Right atrium auricular region (tissue), 2 donors: ENCODE data around the gene CNTNAP2. TPM values are rescaled to one million over a fixed set of nuclear protein-coding genes. Genes with fewer than 3 reads are reported as not detected.

Experiments used
- DNase-seq: peaks from one replicate; pipeline ENCODE4 v3.0.0-alpha.2; 2019; ENCODE audit warnings: low spot score
- H3K27ac ChIP-seq, 2 donors: fragments of 200-600 bp; sonication (generic); 1 replicate in 1 of 2; 2 replicates in 1 of 2; pipeline ENCODE4 v1.5.1; 2016 to 2019
- H3K27me3 ChIP-seq, 2 donors: fragments of 200-600 bp; sonication (generic); one replicate each; pipeline versions ENCODE4 v1.5.1 to v1.6.0; 2017 to 2019
- H3K36me3 ChIP-seq: fragments of 200-600 bp; sonication (generic); one replicate; pipeline ENCODE4 v1.5.1; 2016
- H3K4me1 ChIP-seq, 2 donors: fragments of 200-600 bp; sonication (generic); one replicate each; pipeline versions ENCODE4 v1.5.1 to v1.6.0; 2017 to 2019
- H3K4me3 ChIP-seq, 2 donors: fragments of 200-600 bp; sonication (generic); 1 replicate in 1 of 2; 2 replicates in 1 of 2; pipeline ENCODE4 v1.5.1; 2017 to 2019; ENCODE audit warnings: mild to moderate bottlenecking in 1 of 2, moderate library complexity in 1 of 2
- H3K9me3 ChIP-seq, 2 donors: fragments of 200-600 bp; sonication (generic); one replicate each; pipeline ENCODE4 v1.5.1; 2019
- CTCF ChIP-seq, 2 donors: fragments of 200-600 bp; sonication (generic); IDR thresholded peaks; one replicate each; pipeline ENCODE4 v1.5.1; 2019; ENCODE audit warnings: antibody characterized with exemption in 2 of 2
- total RNA-seq, 2 donors: library from RNA; depleted of rRNA; stranded (reverse); fragments of >200 nt; gene quantifications; one replicate each; pipeline ENCODE4 v1.1.0, GENCODE V29; 2016

The CNTNAP2 gene
- total RNA-seq, 2 donors from 2014 or later, result 1.1 to 1.7 TPM

- no peak for TF ChIP-seq CTCF (IDR thresholded peaks at IDR 0.05)
- Histone ChIP-seq H3K36me3 (no peaks in the 10 kb centered on the region), H3K27ac (no peak overlapping the region), H3K4me1 (no peaks in the 10 kb centered on the region), H3K9me3 (no peaks in the 10 kb centered on the region), H3K4me3 (no peak overlapping the region), H3K27me3 (no peaks in the 10 kb centered on the region)
- no peak for DNase-seq
Measured at GRCh38 chr7:147909431-147910148, 1793.0 kb downstream of the CNTNAP2 start.

DNA sequence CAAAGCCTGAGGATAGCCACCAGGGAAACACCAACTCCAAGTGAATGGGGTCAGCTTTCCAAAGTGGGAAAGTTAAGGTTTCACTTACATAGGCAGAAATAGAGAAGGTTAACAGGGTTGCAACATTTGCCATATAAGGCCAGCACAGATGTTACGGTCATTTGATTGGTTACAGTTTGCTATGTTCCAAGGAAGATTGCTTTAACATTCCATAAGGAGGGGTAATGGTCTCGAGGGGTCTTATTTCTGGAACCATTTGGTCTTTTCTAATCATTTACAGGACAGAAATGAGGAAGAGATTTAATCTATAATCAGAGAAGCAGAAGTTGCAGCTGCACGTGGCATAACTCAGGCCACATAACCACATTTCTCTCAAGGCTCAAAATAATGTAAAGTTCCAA is 1794.6 kb downstream of the CNTNAP2 start:
- Histone ChIP-seq H3K27me3 (no peaks in the 10 kb centered on the region), H3K4me3 (no peak overlapping the region), H3K4me1 (no peaks in the 10 kb centered on the region), H3K27ac (no peak overlapping the region), H3K36me3 (no peaks in the 10 kb centered on the region), H3K9me3 (no peaks in the 10 kb centered on the region)
- no peak for TF ChIP-seq CTCF (IDR thresholded peaks at IDR 0.05)
- no peak for DNase-seq

- H3K4me1 ChIP-seq, result no peaks in the 10 kb centered on the region
- no peaks in the 10 kb centered on the region for H3K9me3 ChIP-seq
- H3K4me3 ChIP-seq, result no peak overlapping the region
- no peak overlapping the region for H3K27ac ChIP-seq
- H3K27me3 ChIP-seq, result no peaks in the 10 kb centered on the region
- H3K36me3 ChIP-seq, result no peaks in the 10 kb centered on the region
- TF ChIP-seq CTCF (IDR thresholded peaks at IDR 0.05), result no peak
- DNase-seq, result no peak
Measured at GRCh38 chr7:147912291-147912690, 1795.7 kb downstream of the CNTNAP2 start.

DNA sequence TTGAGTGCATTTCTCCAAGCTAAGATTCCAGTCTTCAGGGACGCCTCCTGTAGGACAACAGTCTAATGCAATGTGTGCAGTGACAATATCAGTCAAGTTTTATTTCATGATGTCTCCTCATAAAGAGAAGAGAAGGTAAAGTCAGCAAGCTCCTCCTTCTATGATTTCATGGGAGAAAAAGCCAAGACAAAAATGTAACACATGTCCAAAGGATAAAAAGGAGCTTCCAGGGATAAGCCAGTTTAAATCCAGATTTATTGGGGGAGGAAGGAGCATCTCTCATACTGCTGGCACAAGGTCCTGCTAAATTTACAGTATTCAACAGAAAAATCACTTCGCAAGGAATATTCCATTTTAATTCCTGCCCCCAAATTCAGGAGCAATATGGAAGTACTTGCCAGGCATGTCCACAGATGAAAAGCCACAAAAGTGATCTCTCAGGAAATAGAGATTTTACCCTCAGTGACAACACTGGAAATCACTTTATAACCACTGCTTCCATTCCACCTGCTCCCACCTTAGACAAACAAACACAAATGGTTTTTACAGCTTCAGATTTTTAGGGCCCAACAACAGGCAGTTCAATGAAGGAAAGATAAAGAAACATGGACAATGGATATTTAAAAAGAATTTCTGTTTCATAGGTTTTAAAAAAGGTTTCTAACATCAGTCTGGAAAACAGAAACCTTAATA is 1796.5 kb downstream of the CNTNAP2 start:
- Histone ChIP-seq H3K4me3 (no peak overlapping the region), H3K4me1 (no peaks in the 10 kb centered on the region), H3K36me3 (no peaks in the 10 kb centered on the region), H3K9me3 (no peaks in the 10 kb centered on the region), H3K27ac (no peak overlapping the region), H3K27me3 (no peaks in the 10 kb centered on the region)
- no peak for DNase-seq
- TF ChIP-seq CTCF (IDR thresholded peaks at IDR 0.05), result no peak

DNA sequence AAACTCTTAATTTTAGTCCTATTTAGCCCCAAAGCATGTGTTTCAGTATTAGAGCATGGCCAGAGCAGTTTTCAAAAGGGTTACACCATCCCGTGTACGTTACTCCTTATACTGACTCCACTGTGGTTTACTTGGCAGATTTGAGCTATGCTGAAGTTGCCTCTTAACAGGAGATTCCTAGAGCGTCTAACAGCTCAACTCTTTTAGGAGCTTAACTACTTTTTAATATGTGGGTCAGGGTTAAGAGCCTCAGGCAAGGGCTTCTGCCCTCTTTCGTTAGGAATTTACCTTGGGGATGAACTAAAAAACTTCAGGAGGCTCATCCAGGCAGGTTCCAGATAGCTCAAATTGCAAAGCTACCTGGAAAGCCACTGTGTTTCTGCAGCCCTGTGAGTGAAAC is 1799.2 kb downstream of the CNTNAP2 start:
- no peak overlapping the region for H3K4me3 ChIP-seq
- TF ChIP-seq CTCF (IDR thresholded peaks at IDR 0.05), result no peak
- no peak for DNase-seq
- no peaks in the 10 kb centered on the region for H3K27me3 ChIP-seq
- no peaks in the 10 kb centered on the region for H3K9me3 ChIP-seq
- H3K4me1 ChIP-seq, result no peaks in the 10 kb centered on the region
- H3K27ac ChIP-seq, result no peak overlapping the region
- H3K36me3 ChIP-seq, result no peaks in the 10 kb centered on the region
